CD4-positive, alpha-beta T cell treated with Interleukin-6 at 100 ng/mL for 8 hours (primary cell): Measurements from ENCODE around the gene REXO1.

ENCODE experiments used
- DNase-seq: peaks from one replicate; pipeline ENCODE4 v3.0.0-alpha.2; 2020; ENCODE audit warnings: mixed read lengths, low spot score

The REXO1 gene

GRCh38 chr19:1766800-1767352, 81.4 kb downstream of the REXO1 start:
- DNase-seq, result no peak

DNA sequence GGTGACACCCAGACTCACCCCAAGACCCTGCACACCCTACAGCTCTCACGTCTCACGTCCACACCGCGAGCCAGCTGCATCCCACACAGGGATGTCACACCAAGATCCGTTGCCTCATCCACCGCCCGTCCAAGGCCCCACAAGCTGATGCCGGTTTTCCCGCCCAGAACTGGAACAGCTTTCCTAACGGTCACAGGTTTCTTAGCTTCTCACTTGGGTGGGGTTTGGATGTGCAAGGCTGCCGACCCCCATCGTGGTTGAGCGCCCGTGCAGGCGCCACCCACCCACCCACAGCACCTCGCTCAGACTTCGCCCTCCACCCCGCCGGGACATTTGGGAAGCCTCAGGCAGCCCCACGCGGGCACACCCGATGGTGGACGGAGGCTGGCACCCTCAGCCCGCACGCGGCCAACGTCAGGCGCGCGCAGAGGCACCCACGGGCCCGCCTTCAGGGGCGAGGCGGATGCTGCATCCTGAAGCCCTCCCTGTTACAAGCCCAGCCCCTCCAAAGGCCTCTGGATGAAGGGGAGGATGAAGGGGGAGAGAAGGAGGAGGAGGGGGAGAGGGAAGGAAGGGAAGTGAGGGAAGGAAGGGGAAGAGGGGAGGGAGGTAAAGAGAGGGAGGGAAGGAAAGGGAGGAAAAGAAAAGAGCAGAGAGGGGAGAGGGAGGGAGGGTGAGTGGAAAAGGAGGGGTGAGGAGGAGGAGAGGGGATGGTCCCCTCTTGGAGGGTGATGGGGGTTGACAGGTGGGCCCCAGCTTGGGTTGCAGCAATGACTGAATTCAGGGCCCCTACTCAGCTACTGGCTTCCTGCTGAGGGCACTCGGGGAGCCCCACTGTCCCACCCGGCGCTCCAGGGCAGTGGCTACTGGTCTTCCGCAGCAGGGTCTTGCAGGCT, 82.1 kb downstream of the REXO1 start:
- DNase-seq, result no peak
